Activated naive CD4-positive, alpha-beta T cell treated with anti-CD3 and anti-CD28 coated beads for 36 hours (primary cell): ENCODE measurements around the gene NETO2. TPM values are rescaled to one million over a fixed set of nuclear protein-coding genes. Genes with fewer than 3 reads are reported as not detected.
"Not testable (repeated sequence)": the region's sequence is repeated elsewhere in the genome, so short reads cannot be mapped to it uniquely, and the experiment has no call there.

Experiments
- CTCF ChIA-PET: fragments of 350-600 bp; sonication (Branson Sonifier 250); formaldehyde crosslinking; loops from one replicate; lab custom pipeline; 2021; ENCODE audit warnings: antibody characterized with exemption; lab: Charles Lee
- DNase-seq: peaks from one replicate; pipeline ENCODE4 v3.0.0-alpha.2; 2020
- H3K27ac Mint-ChIP-seq: one replicate; pipeline ENCODE4 v1.8.0; 2021; ENCODE audit warnings: mild to moderate bottlenecking, mixed read lengths
- H3K27me3 Mint-ChIP-seq: one replicate; pipeline ENCODE4 v1.8.0; 2021; ENCODE audit warnings: low read depth, mixed read lengths
- H3K36me3 Mint-ChIP-seq: one replicate; pipeline ENCODE4 v1.8.0; 2021; ENCODE audit warnings: low read depth, mixed read lengths
- H3K4me1 Mint-ChIP-seq: one replicate; pipeline ENCODE4 v1.8.0; 2021; ENCODE audit warnings: low read depth, mixed read lengths
- H3K4me3 Mint-ChIP-seq: one replicate; pipeline ENCODE4 v1.8.0; 2021; ENCODE audit warnings: mild to moderate bottlenecking, moderate library complexity, mixed read lengths
- H3K9me3 Mint-ChIP-seq: one replicate; pipeline ENCODE4 v1.8.0; 2021; ENCODE audit warnings: mixed read lengths
- intact Hi-C: fragments of 100-400 bp; cut with micrococcal nuclease; formaldehyde crosslinking; loops from one replicate; pipeline ENCODE4 v1.15.1; 2023
- total RNA-seq, 2 experiments: library from RNA; stranded (reverse); gene quantifications; one replicate each; pipeline ENCODE4 v1.2.3, GENCODE V29; 2021

NETO2 gene
- total RNA-seq, 2 experiments from 2014 or later, result 3.0 to 4.3 TPM

DNA sequence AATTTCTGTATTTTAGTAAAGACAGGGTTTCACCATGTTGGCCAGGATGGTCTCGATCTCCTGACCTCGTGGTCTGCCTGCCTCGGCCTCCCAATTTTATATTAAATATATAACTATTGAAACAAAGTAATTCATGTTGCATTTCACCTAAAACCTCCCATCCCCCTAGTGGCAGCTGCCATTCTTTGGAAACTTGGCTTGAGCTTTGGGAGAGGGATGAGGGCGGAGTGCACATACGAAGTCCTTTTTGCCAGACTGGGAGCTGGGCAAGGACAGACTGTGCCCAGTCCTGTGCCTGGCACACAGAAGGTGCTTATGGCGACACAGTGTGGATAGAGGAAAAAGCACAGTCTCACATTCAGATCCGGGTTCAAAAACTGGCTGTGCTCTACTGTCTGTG, 83.8 kb downstream of the NETO2 start:
- H3K4me1 Mint-ChIP-seq, result no peaks in the 10 kb centered on the region
- peaks cover 1% of the 10 kb centered on the region for H3K9me3 Mint-ChIP-seq
- intact Hi-C loops, result no loop called here
- H3K4me3 Mint-ChIP-seq, result no peak overlapping the region
- H3K27me3 Mint-ChIP-seq, result peaks cover 3% of the 10 kb centered on the region
- CTCF ChIA-PET, result interaction anchor here (0.5 to 0.9 kb wide), 3 partner anchors 22 to 530 kb away, joined by 3 to 5 read pairs (median 3); no protein-coding TSS in a partner anchor
- no peaks in the 10 kb centered on the region for H3K36me3 Mint-ChIP-seq
- DNase-seq, result no peak
- H3K27ac Mint-ChIP-seq, result no peak overlapping the region

GRCh38 chr16:47059130-47059529, 84.6 kb downstream of the NETO2 start:
- H3K4me1 Mint-ChIP-seq, H3K9me3 Mint-ChIP-seq, H3K4me3 Mint-ChIP-seq, H3K27me3 Mint-ChIP-seq, DNase-seq, intact Hi-C loops, CTCF ChIA-PET, H3K36me3 Mint-ChIP-seq, H3K27ac Mint-ChIP-seq: not testable (repeated sequence)

DNA sequence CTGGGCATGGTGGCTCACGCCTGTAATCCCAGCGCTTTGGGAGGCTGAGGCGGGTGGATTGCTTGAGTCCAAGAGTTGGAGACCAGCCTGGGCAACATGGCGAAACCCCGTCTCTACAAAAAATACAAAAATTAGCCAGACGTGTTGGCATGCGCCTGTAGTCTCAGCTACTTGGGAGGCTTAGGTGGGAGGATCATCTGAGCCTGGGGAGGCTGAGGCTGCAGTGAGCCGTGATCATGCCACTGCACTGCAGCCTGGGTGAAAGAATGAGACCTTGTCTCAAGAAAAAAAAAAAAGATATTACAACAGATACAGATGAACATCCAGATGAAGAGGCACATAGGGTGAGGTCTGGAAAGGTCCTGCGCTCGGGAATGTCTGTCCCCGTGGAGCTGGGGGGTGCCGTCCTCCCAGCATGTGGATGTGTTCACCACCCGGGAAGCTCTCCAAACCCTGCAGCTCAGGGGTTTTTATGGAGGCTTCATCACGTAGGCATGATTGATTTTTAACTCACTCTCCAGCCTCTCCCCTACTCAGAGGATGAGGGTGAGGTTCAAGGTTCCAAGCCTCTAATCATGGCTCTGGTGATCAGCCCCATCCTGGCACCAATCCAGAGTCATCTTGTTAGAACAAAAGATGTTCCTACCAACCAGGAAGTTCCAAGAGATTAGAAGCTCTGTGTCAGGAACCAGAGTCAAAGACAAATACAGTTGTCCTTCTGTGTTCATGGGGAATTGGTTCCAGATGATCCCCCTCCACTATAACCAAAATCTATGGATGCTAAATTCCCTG, 85.3 kb downstream of the NETO2 start:
- Mint-ChIP-seq H3K9me3 (peaks cover 1% of the 10 kb centered on the region), H3K36me3 (no peaks in the 10 kb centered on the region), H3K27ac (no peak overlapping the region), H3K4me3 (no peak overlapping the region), H3K27me3 (peaks cover 3% of the 10 kb centered on the region), H3K4me1 (no peaks in the 10 kb centered on the region)
- CTCF ChIA-PET, result interaction anchor here (0.7 kb wide), 1 partner anchor 84 kb away, joined by 3 read pairs; no protein-coding TSS in a partner anchor
- intact Hi-C loops, result no loop called here
- no peak for DNase-seq

- no peak overlapping the region for H3K4me3 Mint-ChIP-seq
- intact Hi-C loops, result no loop called here
- DNase-seq, result no peak
- H3K27ac Mint-ChIP-seq, result no peak overlapping the region
- H3K9me3 Mint-ChIP-seq, result no peaks in the 10 kb centered on the region
- CTCF ChIA-PET, result interaction anchor here (0.7 kb wide), 1 partner anchor 85 kb away, joined by 3 read pairs; no protein-coding TSS in a partner anchor
- H3K36me3 Mint-ChIP-seq, result no peaks in the 10 kb centered on the region
- peaks cover 3% of the 10 kb centered on the region for H3K27me3 Mint-ChIP-seq
- H3K4me1 Mint-ChIP-seq, result no peaks in the 10 kb centered on the region
These were observed 86.1 kb downstream of the NETO2 start for GRCh38 chr16:47057630-47057993.

GRCh38 chr16:47056688-47057629, 86.8 kb downstream of the NETO2 start:
- Mint-ChIP-seq H3K27ac (no peak overlapping the region), H3K36me3 (no peaks in the 10 kb centered on the region), H3K4me3 (no peak overlapping the region), H3K9me3 (no peaks in the 10 kb centered on the region), H3K27me3 (peaks cover 3% of the 10 kb centered on the region), H3K4me1 (no peaks in the 10 kb centered on the region)
- intact Hi-C loops, result no loop called here
- DNase-seq, result no peak
- CTCF ChIA-PET, result interaction anchor here (0.6 kb wide), 1 partner anchor 69 kb away, joined by 4 read pairs; no protein-coding TSS in a partner anchor

DNA sequence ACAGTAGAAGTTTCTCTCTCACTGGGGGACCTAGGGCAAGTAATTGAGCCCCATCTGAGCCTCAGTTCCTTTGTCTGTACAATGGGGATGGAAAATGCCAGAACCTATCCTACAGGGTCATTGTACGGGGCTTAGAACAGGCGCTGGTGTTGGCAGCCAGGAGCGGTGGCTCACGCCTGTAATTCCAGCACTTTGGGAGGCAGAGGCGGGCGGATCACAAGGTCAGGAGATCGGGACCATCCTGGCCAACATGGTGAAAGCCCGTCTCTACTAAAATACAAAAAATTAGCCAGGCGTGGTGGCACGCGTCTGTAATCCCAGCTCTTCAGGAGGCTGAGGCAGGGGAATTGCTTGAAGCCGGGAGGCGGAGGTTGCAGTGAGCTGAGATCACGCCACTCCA, 87.7 kb downstream of the NETO2 start:
- H3K27ac Mint-ChIP-seq, result not testable (repeated sequence)

GRCh38 chr16:47055136-47055885, 88.4 kb downstream of the NETO2 start:
- H3K9me3 Mint-ChIP-seq, result no peaks in the 10 kb centered on the region
- H3K4me1 Mint-ChIP-seq, result no peaks in the 10 kb centered on the region
- no peak for DNase-seq
- no peak overlapping the region for H3K4me3 Mint-ChIP-seq
- no peaks in the 10 kb centered on the region for H3K36me3 Mint-ChIP-seq
- CTCF ChIA-PET, result no interaction called here
- H3K27ac Mint-ChIP-seq, result no peak overlapping the region
- intact Hi-C loops, result no loop called here
- H3K27me3 Mint-ChIP-seq, result peaks cover 1% of the 10 kb centered on the region

More for the DNA sequence above, 87.7 kb downstream of the NETO2 start:
- H3K36me3 Mint-ChIP-seq, intact Hi-C loops, H3K27me3 Mint-ChIP-seq, DNase-seq, H3K4me1 Mint-ChIP-seq, H3K4me3 Mint-ChIP-seq, H3K9me3 Mint-ChIP-seq: not testable (repeated sequence)
- CTCF ChIA-PET, result interaction anchor here (0.6 kb wide), 1 partner anchor 69 kb away, joined by 4 read pairs; no protein-coding TSS in a partner anchor

DNA sequence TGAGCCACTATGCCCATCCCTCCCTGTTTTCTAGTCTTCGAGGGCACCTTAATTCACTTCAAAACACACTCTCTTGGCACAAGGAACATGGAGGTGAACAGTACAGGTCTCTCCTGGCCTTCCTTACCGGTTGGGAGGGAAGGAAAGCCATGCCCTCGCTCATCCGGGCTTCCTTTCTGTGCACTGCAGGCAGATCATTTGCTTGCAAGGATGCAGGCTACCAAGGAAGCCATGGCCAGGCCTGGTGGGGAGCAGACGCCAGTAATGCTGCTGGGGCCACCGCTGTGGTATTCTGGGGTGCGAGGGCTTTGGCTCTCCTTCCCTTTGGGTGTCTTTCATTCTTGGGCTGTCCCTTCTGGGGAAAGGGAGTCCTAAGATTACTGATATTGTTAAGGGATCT, 89.4 kb downstream of the NETO2 start:
- no peaks in the 10 kb centered on the region for H3K27me3 Mint-ChIP-seq

DNA sequence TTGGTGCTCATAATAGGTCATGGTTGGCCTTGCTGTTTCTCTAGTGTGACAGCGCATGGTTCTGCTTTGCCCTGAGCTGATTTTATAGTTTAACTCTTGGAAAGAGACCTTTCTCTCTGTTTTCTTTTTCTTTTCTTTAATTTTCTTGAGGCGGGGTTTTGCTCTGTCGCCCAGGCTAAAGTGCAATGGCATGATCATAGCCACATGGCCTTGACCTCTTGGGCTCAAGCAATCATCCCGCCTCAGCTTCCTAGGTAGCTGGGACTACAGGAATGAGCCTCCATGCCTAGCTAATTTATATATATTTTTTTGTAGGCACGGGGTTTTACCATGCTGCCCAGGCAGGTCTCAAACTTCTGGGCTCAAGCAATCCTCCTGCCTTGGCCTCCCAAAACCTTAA, 89.8 kb downstream of the NETO2 start:
- Mint-ChIP-seq H3K4me1 (no peaks in the 10 kb centered on the region), H3K27ac (no peak overlapping the region)

More for the DNA sequence above, 89.4 kb downstream of the NETO2 start:
- intact Hi-C loops, result no loop called here
- H3K27ac Mint-ChIP-seq, result no peak overlapping the region
- H3K4me3 Mint-ChIP-seq, result no peak overlapping the region
- DNase-seq, result no peak
- CTCF ChIA-PET, result interaction anchor here (0.5 to 1.1 kb wide), 2 partner anchors 33 to 414 kb away, joined by 3 read pairs; no protein-coding TSS in a partner anchor
- H3K36me3 Mint-ChIP-seq, result no peaks in the 10 kb centered on the region
- no peaks in the 10 kb centered on the region for H3K4me1 Mint-ChIP-seq
- no peaks in the 10 kb centered on the region for H3K9me3 Mint-ChIP-seq

GRCh38 chr16:47052666-47053640, 90.8 kb downstream of the NETO2 start:
- DNase-seq, result no peak
- Mint-ChIP-seq H3K36me3 (no peaks in the 10 kb centered on the region), H3K9me3 (no peaks in the 10 kb centered on the region), H3K4me3 (no peak overlapping the region), H3K27me3 (no peaks in the 10 kb centered on the region), H3K4me1 (no peaks in the 10 kb centered on the region), H3K27ac (no peak overlapping the region)
- intact Hi-C loops, result no loop called here
- CTCF ChIA-PET, result interaction anchor here (0.6 to 3.9 kb wide), 2 partner anchors 14 to 783 kb away, joined by 3 to 15 read pairs; no protein-coding TSS in a partner anchor

More for the DNA sequence above, 89.8 kb downstream of the NETO2 start:
- H3K9me3 Mint-ChIP-seq, result no peaks in the 10 kb centered on the region
- no peaks in the 10 kb centered on the region for H3K36me3 Mint-ChIP-seq
- no peak overlapping the region for H3K4me3 Mint-ChIP-seq
- intact Hi-C loops, result no loop called here
- CTCF ChIA-PET, result interaction anchor here (1.1 kb wide), 1 partner anchor 415 kb away, joined by 3 read pairs; no protein-coding TSS in a partner anchor
- DNase-seq, result no peak
- H3K27me3 Mint-ChIP-seq, result no peaks in the 10 kb centered on the region

- Mint-ChIP-seq H3K4me1 (peaks cover 3% of the 10 kb centered on the region), H3K36me3 (no peaks in the 10 kb centered on the region), H3K27me3 (no peaks in the 10 kb centered on the region), H3K9me3 (no peaks in the 10 kb centered on the region), H3K27ac (no peak overlapping the region), H3K4me3 (no peak overlapping the region)
- intact Hi-C loops, result no loop called here
- no peak for DNase-seq
- CTCF ChIA-PET, result interaction anchor here (0.5 to 3.9 kb wide), 2 partner anchors 12 to 125 kb away, joined by 3 to 15 read pairs; no protein-coding TSS in a partner anchor
These were observed 92.7 kb downstream of the NETO2 start for GRCh38 chr16:47051031-47051430.
